GM12801 (cell line): ENCODE data around the gene AMT.

Experiments
- CTCF ChIP-seq: IDR thresholded peaks from one replicate; pipeline ENCODE4 v1.5.1; 2011; ENCODE audit warnings: control low read depth; ENCODE audit not compliant: insufficient read length; ENCODE audit errors: extremely low read depth

Gene AMT

GRCh38 chr3:49417516-49418120, 4.7 kb downstream of the AMT start:
- TF ChIP-seq CTCF = no peak

GRCh38 chr3:49416867-49417266, 5.4 kb downstream of the AMT start:
- TF ChIP-seq CTCF = no peak

- no peak for TF ChIP-seq CTCF
These were observed 6.2 kb downstream of the AMT start for GRCh38 chr3:49415931-49416601.

- TF ChIP-seq CTCF = no peak
These were observed 7.5 kb downstream of the AMT start for GRCh38 chr3:49414753-49415152.

- no peak for TF ChIP-seq CTCF
These were observed 8.9 kb downstream of the AMT start for GRCh38 chr3:49413338-49413734.

- TF ChIP-seq CTCF = no peak
These were observed 9.5 kb downstream of the AMT start for GRCh38 chr3:49412632-49413337.

- TF ChIP-seq CTCF = no peak
These were observed 10.2 kb downstream of the AMT start, which contains the start of the genes RHOA and TCTA for GRCh38 chr3:49411968-49412631. Gene RHOA (minus strand): TSS chr3:49411976. CDS start chr3:49375589, 36,387 bp downstream. Gene TCTA (plus strand): TSS chr3:49412423. CDS start chr3:49412427, 4 bp downstream.
